ENCODE measurements around the gene SP2.

SP2 gene

GRCh38 chr17:47961406-47961805 lies 65.4 kb downstream of the SP2 start:
- DNase-seq, result no peak
- Histone ChIP-seq H3K27me3 (replicated peaks; ENCODE audit: insufficient read depth, low read length) (no peaks in the 10 kb centered on the region), H3K9me3 (replicated peaks; ENCODE audit: insufficient read depth, low read length) (no peaks in the 10 kb centered on the region), H3K4me1 (ENCODE audit: low read length) (peaks cover 20% of the 10 kb centered on the region), H3K9me2 (replicated peaks; ENCODE audit: insufficient read depth, low read length) (no peaks in the 10 kb centered on the region), H4K20me1 (ENCODE audit: insufficient read depth, low read length) (no peaks in the 10 kb centered on the region), H3K79me2 (ENCODE audit: low read length) (no peaks in the 10 kb centered on the region), H3K36me3 (replicated peaks; ENCODE audit: insufficient read depth, low read length) (no peaks in the 10 kb centered on the region), H3K4me2 (ENCODE audit: low read depth, low read length) (no peak overlapping the region), H3K27ac (ENCODE audit: low read length) (no peak overlapping the region), H3F3A (ENCODE audit: insufficient read depth, low read length) (no peaks in the 10 kb centered on the region), H3K4me3 (ENCODE audit: low read length) (no peak overlapping the region), H3K9ac (ENCODE audit: low read length) (no peak overlapping the region), H2AFZ (ENCODE audit: low read length) (no peak overlapping the region)
- TF ChIP-seq CTCF (IDR thresholded peaks at IDR 0.05; ENCODE audit: low read length), result no peak
- TF ChIP-seq EZH2 (optimal IDR thresholded peaks at IDR 0.05; ENCODE audit: low read depth, low read length), result no peak
- no peak for TF ChIP-seq EZH2phosphoT487 (IDR thresholded peaks at IDR 0.05; ENCODE audit: low read length)

DNA sequence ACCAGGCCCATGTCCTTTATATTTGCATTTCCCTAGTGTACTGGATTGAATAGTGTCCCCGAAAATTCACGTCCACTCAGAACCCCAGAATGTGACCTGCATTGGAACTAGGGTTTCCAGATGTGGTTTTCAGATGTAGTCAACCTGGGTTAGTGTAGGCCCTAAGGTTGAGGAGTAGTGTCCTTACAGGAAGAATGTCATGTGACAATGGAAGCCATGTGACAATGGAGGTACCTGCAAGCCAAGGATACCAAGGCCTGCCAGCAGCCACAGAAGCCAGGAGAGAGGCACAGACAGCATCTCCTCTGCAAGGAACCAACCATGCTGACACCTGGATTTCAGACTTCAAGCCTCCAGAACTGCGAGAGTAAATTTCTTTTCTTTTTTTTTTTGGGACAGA lies 66.9 kb downstream of the SP2 start:
- TF ChIP-seq EZH2 (optimal IDR thresholded peaks at IDR 0.05; ENCODE audit: low read depth, low read length), result no peak
- no peak for TF ChIP-seq EZH2phosphoT487 (IDR thresholded peaks at IDR 0.05; ENCODE audit: low read length)
- no peak for TF ChIP-seq CTCF (IDR thresholded peaks at IDR 0.05; ENCODE audit: low read length)
- no peaks in the 10 kb centered on the region for H3K27me3 ChIP-seq (replicated peaks; ENCODE audit: insufficient read depth, low read length)
- H3K9me2 ChIP-seq (replicated peaks; ENCODE audit: insufficient read depth, low read length), result no peaks in the 10 kb centered on the region
- no peaks in the 10 kb centered on the region for H4K20me1 ChIP-seq (ENCODE audit: insufficient read depth, low read length)
- no peak overlapping the region for H3K4me2 ChIP-seq (ENCODE audit: low read depth, low read length)
- no peak overlapping the region for H3K9ac ChIP-seq (ENCODE audit: low read length)
- no peak overlapping the region for H3K4me3 ChIP-seq (ENCODE audit: low read length)
- no peak overlapping the region for H3K27ac ChIP-seq (ENCODE audit: low read length)
- H3K4me1 ChIP-seq (ENCODE audit: low read length), result peaks cover 6% of the 10 kb centered on the region
- no peak overlapping the region for H2AFZ ChIP-seq (ENCODE audit: low read length)
- no peaks in the 10 kb centered on the region for H3K36me3 ChIP-seq (replicated peaks; ENCODE audit: insufficient read depth, low read length)
- no peaks in the 10 kb centered on the region for H3K79me2 ChIP-seq (ENCODE audit: low read length)
- H3K9me3 ChIP-seq (replicated peaks; ENCODE audit: insufficient read depth, low read length), result no peaks in the 10 kb centered on the region
- no peaks in the 10 kb centered on the region for H3F3A ChIP-seq (ENCODE audit: insufficient read depth, low read length)
- DNase-seq, result no peak

GRCh38 chr17:47964856-47965255 lies 68.8 kb downstream of the SP2 start:
- no peak overlapping the region for H3K27ac ChIP-seq (ENCODE audit: low read length)
- TF ChIP-seq EZH2phosphoT487 (IDR thresholded peaks at IDR 0.05; ENCODE audit: low read length), result no peak
- TF ChIP-seq CTCF (IDR thresholded peaks at IDR 0.05; ENCODE audit: low read length), result no peak
- DNase-seq, result no peak
- no peaks in the 10 kb centered on the region for H3K4me1 ChIP-seq (ENCODE audit: low read length)
- no peaks in the 10 kb centered on the region for H4K20me1 ChIP-seq (ENCODE audit: insufficient read depth, low read length)
- no peaks in the 10 kb centered on the region for H3K9me2 ChIP-seq (replicated peaks; ENCODE audit: insufficient read depth, low read length)
- no peaks in the 10 kb centered on the region for H3K27me3 ChIP-seq (replicated peaks; ENCODE audit: insufficient read depth, low read length)
- H3K9ac ChIP-seq (ENCODE audit: low read length), result no peak overlapping the region
- no peaks in the 10 kb centered on the region for H3K79me2 ChIP-seq (ENCODE audit: low read length)
- no peak overlapping the region for H3K4me3 ChIP-seq (ENCODE audit: low read length)
- H3K36me3 ChIP-seq (replicated peaks; ENCODE audit: insufficient read depth, low read length), result no peaks in the 10 kb centered on the region
- no peaks in the 10 kb centered on the region for H3K9me3 ChIP-seq (replicated peaks; ENCODE audit: insufficient read depth, low read length)
- H3F3A ChIP-seq (ENCODE audit: insufficient read depth, low read length), result no peaks in the 10 kb centered on the region
- no peak overlapping the region for H2AFZ ChIP-seq (ENCODE audit: low read length)
- H3K4me2 ChIP-seq (ENCODE audit: low read depth, low read length), result no peak overlapping the region
